ENCODE measurements around the gene OTUB2.

DNA sequence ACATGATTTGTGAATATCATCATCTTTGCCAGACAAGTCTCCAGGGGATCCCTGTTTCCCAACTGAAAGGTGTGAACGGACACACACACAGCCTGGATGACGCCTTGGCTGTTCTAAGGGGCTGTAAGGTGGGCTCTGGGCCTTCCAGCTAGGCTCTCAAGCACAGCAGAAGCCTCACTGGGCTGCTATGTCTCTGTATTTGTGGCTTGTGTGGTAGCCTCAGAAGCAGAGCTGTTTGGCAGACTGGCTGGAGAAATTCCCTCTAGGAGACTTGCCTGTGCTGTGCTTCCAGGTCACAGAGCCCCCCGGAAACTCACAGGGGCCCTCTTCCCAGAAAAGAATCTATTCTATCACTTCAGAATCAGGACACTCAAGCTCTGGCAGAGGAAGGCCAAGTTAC, 21.4 kb downstream of the OTUB2 start:
- TF ChIP-seq POLR2A (IDR thresholded peaks at IDR 0.05) = no peak
- TF ChIP-seq, protein P1, sequence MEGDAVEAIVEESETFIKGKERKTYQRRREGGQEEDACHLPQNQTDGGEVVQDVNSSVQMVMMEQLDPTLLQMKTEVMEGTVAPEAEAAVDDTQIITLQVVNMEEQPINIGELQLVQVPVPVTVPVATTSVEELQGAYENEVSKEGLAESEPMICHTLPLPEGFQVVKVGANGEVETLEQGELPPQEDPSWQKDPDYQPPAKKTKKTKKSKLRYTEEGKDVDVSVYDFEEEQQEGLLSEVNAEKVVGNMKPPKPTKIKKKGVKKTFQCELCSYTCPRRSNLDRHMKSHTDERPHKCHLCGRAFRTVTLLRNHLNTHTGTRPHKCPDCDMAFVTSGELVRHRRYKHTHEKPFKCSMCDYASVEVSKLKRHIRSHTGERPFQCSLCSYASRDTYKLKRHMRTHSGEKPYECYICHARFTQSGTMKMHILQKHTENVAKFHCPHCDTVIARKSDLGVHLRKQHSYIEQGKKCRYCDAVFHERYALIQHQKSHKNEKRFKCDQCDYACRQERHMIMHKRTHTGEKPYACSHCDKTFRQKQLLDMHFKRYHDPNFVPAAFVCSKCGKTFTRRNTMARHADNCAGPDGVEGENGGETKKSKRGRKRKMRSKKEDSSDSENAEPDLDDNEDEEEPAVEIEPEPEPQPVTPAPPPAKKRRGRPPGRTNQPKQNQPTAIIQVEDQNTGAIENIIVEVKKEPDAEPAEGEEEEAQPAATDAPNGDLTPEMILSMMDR (IDR thresholded peaks at IDR 0.05) = no peak

All from lower leg skin (tissue), 3 donors.